NT2/D1 (cell line): ENCODE measurements around the gene KCNQ1.

ENCODE experiments used
- DNase-seq: peaks from one replicate; pipeline ENCODE4 v3.0.0-alpha.2; 2011; ENCODE audit warnings: low read depth, low spot score
- H3K27me3 ChIP-seq: 2 replicates; pipeline ENCODE4 v1.6.0; 2011; ENCODE audit warnings: mild to moderate bottlenecking; ENCODE audit not compliant: insufficient read length, insufficient read depth
- H3K36me3 ChIP-seq: 2 replicates; pipeline ENCODE4 v1.6.1; 2011; ENCODE audit warnings: mild to moderate bottlenecking, low read length, mixed read lengths; ENCODE audit not compliant: insufficient read depth, insufficient read length
- H3K4me1 ChIP-seq: 2 replicates; pipeline ENCODE4 v1.5.1; 2011; ENCODE audit not compliant: insufficient read depth, insufficient read length
- H3K4me3 ChIP-seq: 2 replicates; pipeline ENCODE4 v1.5.1; 2011; ENCODE audit warnings: low read depth; ENCODE audit not compliant: insufficient read length
- H3K9ac ChIP-seq: 2 replicates; pipeline ENCODE4 v1.6.0; 2011; ENCODE audit warnings: low read depth; ENCODE audit not compliant: insufficient read length
- H3K9me3 ChIP-seq: 2 replicates; pipeline ENCODE4 v1.5.1; 2011; ENCODE audit warnings: mild to moderate bottlenecking, low read length; ENCODE audit not compliant: insufficient read depth
- SUZ12 ChIP-seq: IDR thresholded peaks from 2 replicates; pipeline ENCODE4 v1.6.1; 2011; ENCODE audit not compliant: insufficient read length, insufficient read depth; ENCODE audit errors: extremely low read depth
- YY1 ChIP-seq: IDR thresholded peaks from 2 replicates; pipeline ENCODE4 v1.6.1; 2011; ENCODE audit not compliant: insufficient read length, insufficient read depth
- ZNF274 ChIP-seq: IDR thresholded peaks from 2 replicates; pipeline ENCODE4 v1.6.1; 2011; ENCODE audit warnings: mild to moderate bottlenecking, low read depth, low read length

Gene KCNQ1

DNA sequence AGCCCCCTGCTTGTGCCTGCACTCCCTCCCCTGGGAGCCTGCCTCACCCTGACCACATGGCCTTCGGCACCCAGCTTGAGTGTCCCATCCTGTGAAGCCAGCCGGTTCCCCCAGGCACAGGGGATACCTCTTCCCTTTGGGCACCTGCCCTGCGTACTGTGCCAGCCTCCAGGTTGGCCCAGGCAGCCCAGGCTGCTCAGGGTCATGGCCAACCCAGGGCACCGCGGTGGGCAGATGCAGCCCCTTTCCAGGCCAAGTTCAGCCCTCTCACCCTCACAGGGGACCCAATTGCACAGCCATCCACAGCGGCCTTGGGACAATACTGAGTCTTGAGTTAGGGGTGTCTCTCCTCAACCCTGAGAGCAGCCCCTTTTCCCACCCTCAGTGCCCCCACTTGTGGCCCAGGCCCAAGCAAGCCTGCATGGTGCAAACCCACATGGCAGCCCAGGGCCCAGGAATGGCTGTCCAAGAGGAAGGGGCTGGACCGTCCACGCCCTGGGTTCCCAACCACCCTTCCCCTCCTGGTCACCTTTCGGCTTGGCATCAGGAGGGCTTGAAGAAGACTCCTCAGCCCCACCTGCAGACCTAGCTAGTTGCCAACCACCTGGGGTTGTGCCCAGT, 353.0 kb downstream of the KCNQ1 start:
- Histone ChIP-seq H3K4me1 (peaks cover 14% of the 10 kb centered on the region), H3K4me3 (no peak overlapping the region), H3K9me3 (no peaks in the 10 kb centered on the region), H3K9ac (no peak overlapping the region), H3K36me3 (no peaks in the 10 kb centered on the region), H3K27me3 (peaks cover 20% of the 10 kb centered on the region)
- no peak for TF ChIP-seq ZNF274
- TF ChIP-seq YY1, result no peak
- TF ChIP-seq SUZ12, result no peak
- no peak for DNase-seq

DNA sequence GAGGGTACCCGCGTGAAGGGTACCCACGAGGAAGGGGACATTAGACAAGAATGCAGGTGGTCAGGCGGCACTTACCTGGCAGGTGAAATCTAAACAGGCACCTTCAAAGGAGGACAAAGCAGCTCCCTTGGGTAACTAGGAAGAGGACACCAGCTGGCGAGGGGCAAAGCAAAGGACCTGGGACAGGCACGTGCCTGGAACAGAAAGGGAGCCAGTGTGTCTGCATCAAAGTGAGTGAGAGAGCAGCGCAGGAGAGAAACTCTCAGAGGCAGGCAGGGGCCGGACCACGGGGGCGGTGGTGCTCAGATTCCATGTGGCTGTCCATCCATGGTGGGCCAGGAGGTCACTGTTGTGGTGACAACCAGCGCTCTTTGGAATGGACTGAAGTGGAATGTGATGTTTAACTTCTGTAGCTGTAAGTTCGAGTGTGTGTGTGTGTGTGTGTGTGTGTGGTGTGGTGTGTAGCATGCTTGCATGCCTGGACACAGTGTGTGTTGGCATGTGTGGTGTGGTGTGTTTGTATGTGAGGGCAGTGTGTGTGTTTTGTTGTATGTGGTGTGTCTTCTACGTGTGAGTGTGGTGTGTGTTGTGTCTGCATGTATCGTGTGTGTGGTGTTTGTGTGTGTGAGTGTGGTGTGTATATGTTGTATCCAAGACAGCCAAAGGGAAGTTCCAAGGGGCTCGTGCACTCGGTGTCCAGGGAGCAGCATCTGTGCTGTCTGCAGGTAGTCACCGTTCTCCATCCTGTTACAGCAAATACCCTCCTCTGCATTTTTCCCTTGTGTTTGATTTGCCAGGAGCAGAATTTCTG, 354.3 kb downstream of the KCNQ1 start:
- DNase-seq, result no peak
- no peak overlapping the region for H3K9ac ChIP-seq
- H3K4me3 ChIP-seq, result no peak overlapping the region
- peaks cover 14% of the 10 kb centered on the region for H3K4me1 ChIP-seq
- TF ChIP-seq SUZ12 (no peak), YY1 (no peak), ZNF274 (no peak)
- no peaks in the 10 kb centered on the region for H3K9me3 ChIP-seq
- H3K36me3 ChIP-seq, result no peaks in the 10 kb centered on the region
- H3K27me3 ChIP-seq, result peaks cover 15% of the 10 kb centered on the region

DNA sequence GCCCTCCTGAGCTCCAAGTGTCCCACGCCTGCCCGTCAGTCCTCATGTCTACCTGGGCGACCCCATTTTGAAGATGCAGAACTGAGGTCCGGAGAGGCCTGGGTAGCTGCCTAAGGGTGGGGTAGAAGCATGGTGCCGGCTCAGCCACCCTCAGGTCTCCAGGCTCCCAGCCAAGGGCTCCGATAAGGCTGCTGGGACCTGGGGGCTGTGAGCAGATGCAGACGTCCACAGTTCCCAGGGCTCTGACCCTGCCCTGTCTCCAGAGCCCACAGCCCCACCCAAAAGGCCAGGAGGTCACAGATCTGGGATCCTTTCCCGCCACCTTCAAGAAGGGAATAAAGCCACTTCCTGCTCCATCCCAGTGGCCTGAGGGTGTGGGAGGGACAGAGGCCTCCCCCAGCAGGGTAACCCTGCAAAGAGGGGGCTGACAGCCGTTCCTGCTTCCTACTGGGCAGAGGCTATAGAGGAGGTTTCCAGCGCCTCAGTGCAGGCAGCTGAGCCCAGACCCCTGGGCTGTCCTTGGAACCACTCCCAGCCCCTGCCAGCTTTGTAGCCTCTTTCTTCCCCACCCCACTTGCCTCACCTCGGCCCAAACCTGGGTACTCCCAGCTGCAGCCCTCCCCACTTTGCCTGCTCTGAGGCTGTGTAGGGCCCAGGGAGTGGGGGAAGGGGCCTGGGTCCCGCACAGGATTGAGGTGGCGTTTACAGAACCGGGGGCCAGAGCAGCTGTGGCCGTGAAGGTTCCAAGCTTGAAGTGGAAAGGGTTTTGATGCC, 355.3 kb downstream of the KCNQ1 start:
- H3K36me3 ChIP-seq, result no peaks in the 10 kb centered on the region
- no peaks in the 10 kb centered on the region for H3K9me3 ChIP-seq
- peaks cover 9% of the 10 kb centered on the region for H3K27me3 ChIP-seq
- TF ChIP-seq ZNF274 (no peak), YY1 (no peak), SUZ12 (no peak)
- H3K9ac ChIP-seq, result no peak overlapping the region
- H3K4me1 ChIP-seq, result peaks cover 21% of the 10 kb centered on the region
- peak; percentile 8 for DNase-seq
- H3K4me3 ChIP-seq, result no peak overlapping the region

DNA sequence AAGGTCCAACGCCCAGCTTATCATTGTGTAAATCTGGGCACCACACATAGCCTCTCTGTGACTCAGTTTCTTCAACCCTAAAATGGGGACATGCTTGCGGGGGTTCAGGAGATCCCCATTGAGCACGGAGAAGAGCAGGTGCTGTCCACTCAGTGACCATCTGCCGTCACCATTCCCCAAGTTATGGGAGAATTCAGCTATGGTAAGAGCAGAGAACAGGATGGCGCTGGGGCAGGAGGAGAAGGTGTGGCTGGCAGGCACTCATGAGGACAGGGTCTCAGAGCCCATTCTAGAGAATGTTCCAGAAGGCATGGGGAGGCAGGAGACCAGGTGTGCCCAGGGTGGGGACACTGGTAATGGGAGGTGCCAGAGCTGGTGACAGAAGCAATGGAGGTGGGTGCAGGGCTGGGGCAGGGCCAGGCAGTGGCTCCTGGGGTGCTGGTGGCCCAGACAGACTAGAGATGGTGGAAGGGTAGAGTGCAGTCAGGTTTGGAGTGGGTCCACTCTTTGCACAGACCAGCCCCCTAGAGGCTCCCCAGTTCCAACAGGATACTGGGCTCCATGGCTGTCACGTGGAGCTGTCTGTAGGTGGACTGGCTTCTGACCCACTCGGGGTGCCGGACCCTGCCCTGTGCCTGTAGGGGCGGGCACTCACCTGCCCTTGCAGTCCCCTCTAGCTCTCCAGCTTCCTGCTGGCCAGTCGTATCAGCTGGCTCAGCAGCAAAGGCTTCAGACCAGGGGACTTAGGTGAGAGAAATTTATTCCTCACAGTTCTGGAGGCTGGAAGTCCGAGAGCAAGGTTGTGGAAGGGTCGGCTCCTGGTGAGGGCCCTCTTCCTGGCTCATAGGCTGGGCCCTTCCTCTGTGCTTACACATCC, 356.1 kb downstream of the KCNQ1 start:
- H3K27me3 ChIP-seq, result peaks cover 11% of the 10 kb centered on the region
- no peak for TF ChIP-seq SUZ12
- TF ChIP-seq YY1, result no peak
- TF ChIP-seq ZNF274, result no peak

DNA sequence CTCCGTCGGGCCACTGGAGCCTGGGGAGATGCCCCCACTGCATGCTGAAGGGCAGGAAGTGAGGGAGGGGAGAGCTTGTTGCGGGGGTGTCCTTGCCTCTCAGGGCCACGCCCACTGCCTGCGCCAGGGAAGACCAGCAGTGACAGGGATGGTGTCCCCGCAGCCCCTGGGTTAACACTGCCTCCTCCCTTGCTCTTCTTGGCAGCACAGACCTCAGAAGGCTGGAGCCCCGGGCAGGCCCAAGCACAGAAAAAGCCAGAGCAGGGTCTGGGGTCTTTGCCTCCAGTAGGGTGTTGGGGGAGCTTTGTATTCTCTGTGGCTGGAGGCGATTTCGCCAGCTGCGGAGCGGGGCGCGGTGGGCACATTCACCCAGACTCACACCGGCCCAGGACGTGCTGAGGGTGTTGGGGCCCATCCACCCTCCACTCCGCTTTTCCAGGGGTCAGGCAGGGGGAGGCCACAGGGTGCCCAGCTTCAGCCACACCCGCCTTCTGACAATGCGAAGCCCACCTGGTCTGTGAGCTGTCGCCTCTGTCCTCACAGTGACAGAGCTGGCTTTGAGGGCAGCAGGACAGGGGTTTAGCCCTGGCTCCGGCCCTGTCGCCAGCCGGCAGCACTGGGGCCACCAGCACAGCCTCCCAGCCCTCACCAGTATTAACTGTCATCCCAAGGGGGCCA, 357.0 kb downstream of the KCNQ1 start:
- Histone ChIP-seq H3K27me3 (peaks cover 11% of the 10 kb centered on the region), H3K36me3 (no peaks in the 10 kb centered on the region), H3K4me3 (no peak overlapping the region), H3K4me1 (peaks cover 27% of the 10 kb centered on the region), H3K9ac (peak overlapping the region; percentile 8), H3K9me3 (no peaks in the 10 kb centered on the region)
- TF ChIP-seq YY1 (no peak), SUZ12 (no peak), ZNF274 (no peak)
- no peak for DNase-seq

More for the DNA sequence above, 356.1 kb downstream of the KCNQ1 start:
- Histone ChIP-seq H3K9ac (no peak overlapping the region), H3K4me1 (peaks cover 23% of the 10 kb centered on the region), H3K36me3 (no peaks in the 10 kb centered on the region), H3K9me3 (no peaks in the 10 kb centered on the region), H3K4me3 (no peak overlapping the region)
- DNase-seq, result no peak

DNA sequence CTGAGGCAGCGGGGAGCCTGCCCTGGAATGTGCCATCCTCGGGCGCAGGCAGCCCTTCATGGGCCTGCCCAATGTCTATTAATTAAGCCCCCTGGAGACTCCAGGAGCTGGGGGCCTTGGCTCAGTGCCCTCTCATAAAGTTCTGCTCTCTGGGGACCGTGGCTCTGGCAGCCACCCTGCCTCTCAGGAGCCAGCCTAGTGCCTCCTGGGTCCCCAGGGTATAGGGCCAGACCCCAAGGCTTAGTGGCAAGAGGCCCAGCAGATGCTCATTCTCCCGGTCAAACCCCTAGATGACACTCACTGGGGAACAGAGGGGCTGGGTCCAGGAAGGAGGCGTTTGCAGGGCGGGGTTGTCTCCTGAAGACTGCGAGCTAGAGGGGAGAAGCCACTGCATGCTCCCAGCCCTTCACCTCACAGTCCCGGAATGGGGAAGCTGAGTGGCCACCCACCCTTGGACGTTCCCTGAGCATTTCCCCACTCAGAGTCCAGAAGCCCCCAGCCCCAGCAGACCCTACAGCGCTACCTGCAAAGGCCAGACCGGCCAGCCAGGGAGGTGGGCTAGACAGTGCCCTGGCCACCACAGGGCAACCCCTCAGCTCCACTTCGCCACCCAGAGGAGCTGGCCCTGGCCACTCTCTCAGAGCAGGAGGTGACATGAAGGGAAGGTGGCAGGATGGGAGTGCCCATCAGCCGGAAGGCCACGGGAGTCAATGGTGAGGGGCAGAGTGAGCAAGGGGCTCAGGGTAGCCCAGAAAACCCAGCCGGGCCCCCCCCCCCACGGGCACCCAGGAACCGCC, 357.8 kb downstream of the KCNQ1 start:
- no peak for DNase-seq
- Histone ChIP-seq H3K9me3 (no peaks in the 10 kb centered on the region), H3K27me3 (peaks cover 8% of the 10 kb centered on the region), H3K36me3 (no peaks in the 10 kb centered on the region), H3K4me3 (no peak overlapping the region), H3K4me1 (peaks cover 27% of the 10 kb centered on the region), H3K9ac (no peak overlapping the region)
- TF ChIP-seq ZNF274 (no peak), YY1 (no peak), SUZ12 (no peak)
